LNCAP (cell line): ENCODE results near the gene ZNF365.

Experiments
- TF ChIP-seq, protein P1 (sequence below): fragments of 450-650 bp; IDR thresholded peaks from 2 replicates; pipeline ENCODE4 v1.5.1; 2017; ENCODE audit warnings: mild to moderate bottlenecking

ZNF365 gene

GRCh38 chr10:62335326-62335725, 38.8 kb upstream of the ZNF365 start:
- TF ChIP-seq, protein P1, sequence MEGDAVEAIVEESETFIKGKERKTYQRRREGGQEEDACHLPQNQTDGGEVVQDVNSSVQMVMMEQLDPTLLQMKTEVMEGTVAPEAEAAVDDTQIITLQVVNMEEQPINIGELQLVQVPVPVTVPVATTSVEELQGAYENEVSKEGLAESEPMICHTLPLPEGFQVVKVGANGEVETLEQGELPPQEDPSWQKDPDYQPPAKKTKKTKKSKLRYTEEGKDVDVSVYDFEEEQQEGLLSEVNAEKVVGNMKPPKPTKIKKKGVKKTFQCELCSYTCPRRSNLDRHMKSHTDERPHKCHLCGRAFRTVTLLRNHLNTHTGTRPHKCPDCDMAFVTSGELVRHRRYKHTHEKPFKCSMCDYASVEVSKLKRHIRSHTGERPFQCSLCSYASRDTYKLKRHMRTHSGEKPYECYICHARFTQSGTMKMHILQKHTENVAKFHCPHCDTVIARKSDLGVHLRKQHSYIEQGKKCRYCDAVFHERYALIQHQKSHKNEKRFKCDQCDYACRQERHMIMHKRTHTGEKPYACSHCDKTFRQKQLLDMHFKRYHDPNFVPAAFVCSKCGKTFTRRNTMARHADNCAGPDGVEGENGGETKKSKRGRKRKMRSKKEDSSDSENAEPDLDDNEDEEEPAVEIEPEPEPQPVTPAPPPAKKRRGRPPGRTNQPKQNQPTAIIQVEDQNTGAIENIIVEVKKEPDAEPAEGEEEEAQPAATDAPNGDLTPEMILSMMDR: no peak

GRCh38 chr10:62336404-62336803, 37.8 kb upstream of the ZNF365 start:
- TF ChIP-seq, protein P1: no peak

DNA sequence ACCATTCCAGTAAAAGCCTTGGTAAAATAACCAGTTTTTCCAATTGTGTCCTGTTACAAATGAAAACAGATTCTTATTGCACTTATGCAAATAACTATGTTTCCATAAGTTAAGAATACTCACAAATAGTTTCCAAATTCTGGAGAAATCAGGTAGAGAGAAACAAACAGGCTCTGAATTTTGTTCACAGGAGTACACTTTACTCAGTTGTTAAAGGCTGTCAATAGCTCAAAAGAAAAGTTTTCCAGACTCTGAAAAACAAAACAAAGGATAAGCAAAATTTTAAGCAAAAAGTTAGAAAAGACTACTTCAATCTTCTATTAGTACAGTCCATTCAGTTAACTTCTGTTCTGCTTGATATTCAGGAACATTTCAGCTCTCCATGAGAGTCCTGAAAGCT, 32.8 kb upstream of the ZNF365 start:
- TF ChIP-seq, protein P1: no peak

GRCh38 chr10:62343000-62343399, 31.2 kb upstream of the ZNF365 start:
- TF ChIP-seq, protein P1: no peak

DNA sequence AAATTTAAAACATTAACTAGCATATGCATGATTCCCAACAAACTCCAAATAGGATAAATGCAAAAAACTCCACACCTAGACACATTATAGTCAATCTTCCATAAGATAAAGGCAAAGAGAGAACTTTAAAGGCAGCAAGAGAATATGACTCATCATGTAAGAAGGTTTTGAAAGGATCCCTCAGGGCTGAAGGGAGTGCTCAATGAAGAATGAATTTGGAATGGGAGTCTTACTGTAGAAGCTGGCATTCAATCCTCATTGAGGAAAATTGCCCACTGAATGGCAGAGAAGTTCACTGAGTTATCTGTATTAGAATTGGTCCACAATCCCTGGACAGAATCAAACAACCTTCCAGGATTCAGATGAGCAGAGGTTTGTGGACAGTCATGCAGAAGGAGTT, 26.1 kb upstream of the ZNF365 start:
- TF ChIP-seq, protein P1: no peak

GRCh38 chr10:62352356-62352970, 21.7 kb upstream of the ZNF365 start:
- TF ChIP-seq, protein P1: no peak

- TF ChIP-seq, protein P1: no peak
These were observed 19.3 kb upstream of the ZNF365 start for GRCh38 chr10:62354916-62355315.

DNA sequence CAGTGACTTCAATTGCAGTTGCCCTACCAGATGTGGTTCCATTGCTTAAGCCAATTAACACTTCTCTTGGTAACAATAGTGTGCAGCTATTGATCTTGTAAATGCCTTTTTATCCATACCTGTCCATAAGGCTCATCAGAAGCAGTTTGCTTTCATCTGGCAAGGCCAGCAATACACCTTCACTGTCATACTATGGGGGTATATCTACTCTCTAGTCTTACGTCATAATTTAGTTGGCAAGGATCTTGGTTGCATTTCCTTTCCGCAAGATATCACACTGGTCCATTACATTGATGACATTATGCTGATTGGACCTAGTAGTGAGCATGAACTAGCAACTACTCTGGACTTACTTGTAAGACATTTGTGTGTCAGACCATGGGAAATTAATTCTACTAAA, 17.7 kb upstream of the ZNF365 start:
- TF ChIP-seq, protein P1: no peak
